Lung (tissue), 12 donors: ENCODE results near the gene WDR45B. TPM values are rescaled to one million over a fixed set of nuclear protein-coding genes. Genes with fewer than 3 reads are reported as not detected.

Experiments used
- ATAC-seq: fragments of 200-7000 bp; cut with Tn5 transposase; one replicate; pipeline ENCODE4 v1.9.1; 2020; ENCODE audit warnings: moderate number of reproducible peaks; ENCODE audit not compliant: insufficient read depth, low FRiP score
- DNase-seq, 3 donors: peaks; one replicate each; pipeline ENCODE4 v3.0.0-alpha.2; 2013 to 2017
- H3K27ac ChIP-seq, 2 donors: one replicate each; pipeline ENCODE4 v1.5.1; 2013; ENCODE audit warnings: mild to moderate bottlenecking in 2 of 2, moderate library complexity in 2 of 2, control low read depth in 1 of 2, inconsistent platforms in 1 of 2, low read depth in 1 of 2, low read length in 1 of 2
- H3K27me3 ChIP-seq, 3 donors: one replicate each; pipeline ENCODE4 v1.5.1; 2013; ENCODE audit warnings: low read length in 2 of 3; ENCODE audit not compliant: control insufficient read depth in 3 of 3, insufficient read depth in 3 of 3
- H3K36me3 ChIP-seq, 4 donors: one replicate each; pipeline ENCODE4 v1.5.1; 2013; ENCODE audit warnings: low read length in 4 of 4, mild to moderate bottlenecking in 1 of 4, moderate library complexity in 1 of 4; ENCODE audit not compliant: control insufficient read depth in 4 of 4, insufficient read depth in 4 of 4
- H3K4me1 ChIP-seq, 5 donors: one replicate each; pipeline ENCODE4 v1.5.1; 2013; ENCODE audit warnings: low read length in 5 of 5, mild to moderate bottlenecking in 2 of 5, moderate library complexity in 1 of 5; ENCODE audit not compliant: control insufficient read depth in 5 of 5, insufficient read depth in 5 of 5
- H3K4me3 ChIP-seq: one replicate; pipeline ENCODE4 v1.5.1; 2013; ENCODE audit warnings: mild to moderate bottlenecking, control low read depth, moderate library complexity
- H3K9ac ChIP-seq, 2 donors: one replicate each; pipeline ENCODE4 v1.5.1; 2013; ENCODE audit warnings: low read length in 2 of 2, control low read depth in 1 of 2; ENCODE audit not compliant: insufficient read depth in 1 of 2
- H3K9me3 ChIP-seq, 4 donors: one replicate each; pipeline ENCODE4 v1.5.1; 2013; ENCODE audit warnings: low read length in 3 of 4, mild to moderate bottlenecking in 1 of 4, moderate library complexity in 1 of 4; ENCODE audit not compliant: control insufficient read depth in 4 of 4, insufficient read depth in 3 of 4
- WGBS, 2 donors: extraction: QIAGEN DNeasy Blood & Tissue Kit; methylation state at CpG; one replicate each; pipeline ENCODE4 v1.1.7; 2013; 5-methylcytosine and 5-hydroxymethylcytosine counted together
- polyA plus RNA-seq, 2 donors: library from polyadenylated mRNA; stranded (reverse); fragments of 200-250 nt; gene quantifications; one replicate each; pipeline ENCODE4 v1.2.1, GENCODE V29; 2013
- total RNA-seq, 2 donors: library from RNA; depleted of rRNA in 1 of 2; stranded (reverse); fragments of >200 nt in 1 of 2; gene quantifications; one replicate each; pipeline ENCODE4 v1.2.1, GENCODE V29; 2014 to 2021
- TF ChIP-seq, protein P1 (sequence below): IDR thresholded peaks from 2 replicates; pipeline ENCODE4 v1.5.1; 2012; ENCODE audit warnings: mild to moderate bottlenecking; ENCODE audit errors: control extremely low read depth, extremely low read depth
- donor health status: control.
- donor health status: control.
- donor health status: Bipolar disorder and iron deficiency.
- donor health status: healthy.
- donor health status: DM: yes; HTN: yes; CAD: no.

Gene WDR45B
- total and polyA plus RNA-seq, 4 donors: 39.6 to 92.8 (median 65.0) TPM

- TF ChIP-seq, protein P1, sequence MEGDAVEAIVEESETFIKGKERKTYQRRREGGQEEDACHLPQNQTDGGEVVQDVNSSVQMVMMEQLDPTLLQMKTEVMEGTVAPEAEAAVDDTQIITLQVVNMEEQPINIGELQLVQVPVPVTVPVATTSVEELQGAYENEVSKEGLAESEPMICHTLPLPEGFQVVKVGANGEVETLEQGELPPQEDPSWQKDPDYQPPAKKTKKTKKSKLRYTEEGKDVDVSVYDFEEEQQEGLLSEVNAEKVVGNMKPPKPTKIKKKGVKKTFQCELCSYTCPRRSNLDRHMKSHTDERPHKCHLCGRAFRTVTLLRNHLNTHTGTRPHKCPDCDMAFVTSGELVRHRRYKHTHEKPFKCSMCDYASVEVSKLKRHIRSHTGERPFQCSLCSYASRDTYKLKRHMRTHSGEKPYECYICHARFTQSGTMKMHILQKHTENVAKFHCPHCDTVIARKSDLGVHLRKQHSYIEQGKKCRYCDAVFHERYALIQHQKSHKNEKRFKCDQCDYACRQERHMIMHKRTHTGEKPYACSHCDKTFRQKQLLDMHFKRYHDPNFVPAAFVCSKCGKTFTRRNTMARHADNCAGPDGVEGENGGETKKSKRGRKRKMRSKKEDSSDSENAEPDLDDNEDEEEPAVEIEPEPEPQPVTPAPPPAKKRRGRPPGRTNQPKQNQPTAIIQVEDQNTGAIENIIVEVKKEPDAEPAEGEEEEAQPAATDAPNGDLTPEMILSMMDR: no peak
- Histone ChIP-seq H3K9me3 (no peaks in the 10 kb centered on the region), H3K4me3 (no peak overlapping the region), H3K27me3 (no peaks in the 10 kb centered on the region), H3K4me1 (peaks cover 0 to 15% (median 7%) of the 10 kb centered on the region in 5 donors), H3K9ac (no peak overlapping the region), H3K27ac (no peak overlapping the region), H3K36me3 (peaks cover 0 to 7% (median 1%) of the 10 kb centered on the region in 4 donors)
- ATAC-seq (no peak), DNase-seq (no peak)
- WGBS, 2 donors: 73 to 78% methylated on average over 16 of the region's 16 CpGs
These were observed 19.9 kb upstream of the WDR45B start for GRCh38 chr17:82668024-82668630.

DNA sequence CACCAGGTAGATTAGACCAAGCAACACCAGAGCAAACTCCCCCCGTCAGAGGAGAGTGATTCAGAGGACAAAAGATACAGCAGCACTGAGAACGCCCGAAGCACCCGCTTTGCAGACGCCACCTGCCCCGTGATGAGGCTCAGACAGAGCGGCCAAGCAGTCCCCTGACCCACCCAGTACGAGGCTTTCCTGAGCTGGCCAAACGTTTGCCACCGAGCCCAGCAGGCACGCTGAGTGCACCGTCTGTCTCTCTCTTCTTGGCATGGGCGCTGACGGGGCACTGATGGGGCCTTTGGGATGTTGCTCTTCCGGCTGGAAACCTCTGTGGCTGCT, 19.4 kb upstream of the WDR45B start:
- WGBS, 2 donors: 95 to 96% methylated on average over 15 of the region's 15 CpGs
- Histone ChIP-seq H3K36me3 (peaks cover 0 to 7% (median 1%) of the 10 kb centered on the region in 4 donors), H3K27me3 (no peaks in the 10 kb centered on the region), H3K4me3 (no peak overlapping the region), H3K27ac (no peak overlapping the region), H3K9ac (no peak overlapping the region), H3K4me1 (peaks cover 0 to 15% (median 7%) of the 10 kb centered on the region in 5 donors), H3K9me3 (no peaks in the 10 kb centered on the region)
- no peak for ATAC-seq
- no peak for DNase-seq
- TF ChIP-seq, protein P1: no peak

DNA sequence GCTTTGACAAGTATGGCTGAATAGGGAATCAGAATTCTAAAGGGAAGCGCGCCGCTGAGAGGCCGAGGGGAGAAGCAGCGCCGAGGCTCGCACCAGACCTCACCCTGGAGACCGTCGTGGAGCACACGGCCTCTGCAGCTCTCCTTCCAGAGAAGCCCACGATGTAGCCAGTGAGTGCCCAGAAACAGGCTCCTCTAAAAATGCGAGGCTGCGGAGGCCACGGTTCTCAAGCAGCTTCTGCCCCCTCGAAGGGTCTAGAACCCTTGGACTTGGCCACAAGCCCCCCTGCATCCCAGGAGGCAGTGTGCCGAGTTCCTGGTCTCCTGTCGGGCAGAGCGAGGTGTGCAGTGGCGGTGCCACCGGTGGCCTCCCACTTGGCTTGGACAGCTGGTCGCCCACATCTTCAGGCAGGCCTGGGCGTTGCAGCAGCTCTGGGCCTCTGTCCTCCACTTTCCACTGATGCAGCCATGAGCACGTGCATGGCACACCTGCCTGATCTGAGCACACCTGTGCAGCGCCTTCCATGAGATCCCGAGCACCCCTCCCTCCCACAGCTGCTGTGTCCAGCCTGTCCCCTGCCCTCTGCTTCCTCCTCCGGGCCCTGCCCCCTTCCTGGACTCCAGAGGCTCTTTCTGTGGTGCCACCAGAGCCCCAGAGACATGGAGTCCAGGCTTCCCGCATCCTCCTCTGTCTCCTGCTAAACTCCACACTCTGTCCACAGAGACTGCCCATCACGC, 18.9 kb upstream of the WDR45B start:
- Histone ChIP-seq H3K4me3 (no peak overlapping the region), H3K9ac (no peak overlapping the region), H3K4me1 (peaks cover 0 to 15% (median 7%) of the 10 kb centered on the region in 5 donors), H3K27ac (no peak overlapping the region), H3K27me3 (no peaks in the 10 kb centered on the region), H3K36me3 (peaks cover 0 to 7% (median 1%) of the 10 kb centered on the region in 4 donors), H3K9me3 (no peaks in the 10 kb centered on the region)
- 91 to 96% methylated on average over 27 to 28 of the region's 28 CpGs for WGBS, 2 donors
- no peak for ATAC-seq
- no peak for DNase-seq
- TF ChIP-seq, protein P1: no peak
